HG03064 (cell line): ENCODE results near the gene PLEKHD1.

ENCODE experiments used
- ATAC-seq: cut with Tn5 transposase; IDR thresholded peaks from one replicate; pipeline ENCODE4 v1.9.1; 2021; ENCODE audit warnings: low read depth; ENCODE audit not compliant: unreplicated experiment

Gene PLEKHD1

DNA sequence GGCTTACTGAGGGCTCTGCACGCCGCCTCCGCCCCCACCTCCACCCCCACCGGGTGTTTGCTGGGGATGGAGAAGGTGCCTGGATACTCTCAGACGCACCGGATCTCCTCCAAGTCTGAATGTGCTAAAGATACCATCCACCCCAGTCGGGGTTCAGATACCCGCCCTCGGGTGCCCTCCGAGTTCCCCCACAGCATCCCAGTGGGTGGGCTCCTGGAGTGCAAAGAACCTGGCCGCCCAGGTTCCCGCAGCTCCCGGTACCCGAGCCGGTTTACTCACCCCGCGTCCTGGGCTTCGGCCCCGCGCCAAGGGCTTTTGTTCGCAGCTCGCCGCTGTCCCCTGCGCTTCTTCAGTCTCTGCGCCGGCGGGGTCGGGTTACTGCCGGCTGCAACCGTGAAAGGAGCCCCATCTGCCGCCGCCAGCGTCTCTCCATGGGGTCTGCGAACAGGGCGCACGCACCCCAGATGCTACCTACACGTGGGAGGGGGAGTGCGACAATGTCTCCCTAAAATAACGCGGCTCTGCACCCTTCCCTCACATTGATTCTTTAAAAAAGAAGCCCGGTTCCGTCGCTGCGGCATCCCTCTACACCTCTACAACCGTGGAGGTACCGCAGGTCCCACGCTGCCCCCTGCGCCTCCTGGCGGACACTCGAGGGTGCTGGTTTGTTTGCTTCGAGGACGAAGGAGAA is 89.9 kb downstream of the PLEKHD1 start, which contains the start of gene CCDC177:
TSS of gene CCDC177 (minus strand) at position 609 of the 691 bp plus-strand sequence. CDS start 1,249 bp downstream, outside the sequence.
- no peak for ATAC-seq

DNA sequence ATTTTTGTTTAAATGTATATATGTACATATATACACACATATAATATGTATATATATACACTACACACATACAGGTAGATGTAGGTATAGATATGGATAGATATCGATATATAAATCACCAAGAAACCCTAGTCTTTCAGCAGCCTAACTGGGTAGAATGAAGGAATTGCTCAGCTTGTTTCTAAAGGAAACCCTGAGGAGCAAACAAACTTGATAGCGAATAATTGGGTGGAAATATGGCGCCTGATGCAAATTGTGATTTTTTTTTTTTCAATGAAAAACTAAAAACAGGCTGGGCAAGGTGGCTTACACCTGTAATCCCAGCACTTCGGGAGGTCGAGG is 90.4 kb downstream of the PLEKHD1 start:
- no peak for ATAC-seq

DNA sequence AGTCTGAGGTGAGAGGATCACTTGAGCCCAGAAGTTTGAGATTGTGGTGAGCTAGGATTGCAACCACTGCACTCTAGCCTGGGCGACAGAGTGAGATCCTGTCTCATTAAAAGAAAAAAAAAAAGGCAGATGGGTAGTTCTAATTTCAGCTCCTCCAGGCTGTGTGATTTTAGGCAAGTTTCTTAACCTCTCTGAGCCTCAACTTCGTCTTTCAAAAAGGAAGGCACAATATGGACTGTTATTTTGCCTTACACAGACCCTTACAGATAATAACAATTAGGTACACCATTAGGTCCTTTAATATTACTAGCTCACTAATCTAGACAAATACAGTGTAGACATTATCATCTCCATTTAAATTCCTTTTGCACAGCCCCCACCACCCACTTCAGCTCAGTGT is 94.9 kb downstream of the PLEKHD1 start:
- no peak for ATAC-seq

DNA sequence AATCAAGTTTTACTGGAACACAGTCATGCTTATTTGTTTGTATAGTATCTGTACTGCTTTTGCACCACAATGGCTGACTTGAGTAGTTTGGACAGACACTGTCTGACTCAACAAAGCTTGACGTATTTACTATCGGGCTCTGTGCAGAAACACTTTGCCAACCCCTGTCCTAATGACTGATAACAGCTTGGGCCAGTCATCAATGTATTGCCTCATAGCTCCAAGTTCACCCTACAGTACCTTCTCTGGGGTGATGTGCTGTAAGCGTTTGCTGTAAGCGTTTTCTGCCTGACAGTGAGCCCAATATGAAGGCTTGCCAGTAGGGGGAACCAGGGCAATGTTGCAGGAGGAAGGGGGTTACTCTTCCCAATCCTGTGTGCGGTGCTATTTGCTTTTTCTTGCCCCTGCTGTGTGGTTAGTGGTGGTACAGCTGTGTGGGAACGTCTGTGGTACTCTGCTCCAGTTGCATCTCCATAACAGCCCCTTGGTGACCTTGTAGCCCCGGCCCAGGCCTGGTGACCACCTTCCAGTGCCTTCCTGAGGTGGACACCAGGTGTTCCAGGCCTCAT is 95.6 kb downstream of the PLEKHD1 start:
- ATAC-seq = no peak
